OCI-LY7 (cell line): ENCODE measurements around the gene ATP4A. TPM values are rescaled to one million over a fixed set of nuclear protein-coding genes. Genes with fewer than 3 reads are reported as not detected.

ENCODE experiments used
- BruUV-seq: library from RNA; stranded (reverse); fragments of 400-500 nt; replicated peaks from 2 replicates; lab custom pipeline; 2021; lab: Mats Ljungman, UMichigan
- CTCF ChIA-PET: fragments of 300-600 bp; sonication (Branson Sonifier 250); formaldehyde crosslinking; loops from one replicate; lab custom pipeline; 2022; ENCODE audit warnings: antibody characterized with exemption; ENCODE audit not compliant: unreplicated experiment; lab: Charles Lee
- POLR2A ChIA-PET: fragments of 300-600 bp; sonication (Branson Sonifier 250); formaldehyde crosslinking; loops from one replicate; lab custom pipeline; 2022; ENCODE audit warnings: antibody characterized with exemption; lab: Charles Lee
- DNase-seq: peaks from one replicate; pipeline ENCODE4 v3.0.0-alpha.2; 2015; ENCODE audit warnings: low spot score
- H2AFZ ChIP-seq: fragments of 200-600 bp; sonication (generic), shearing (Covaris generic); 2 replicates; pipeline ENCODE4 v1.6.1; 2014; ENCODE audit warnings: mild to moderate bottlenecking, antibody characterized with exemption, low read length, moderate library complexity
- H3K27ac ChIP-seq: fragments of 200-600 bp; sonication (generic); 2 replicates; pipeline ENCODE4 v1.5.1; 2014; ENCODE audit warnings: mixed run types, low read depth, mild to moderate bottlenecking, moderate library complexity, low read length, inconsistent platforms; ENCODE audit not compliant: poor library complexity, severe bottlenecking
- H3K36me3 ChIP-seq: fragments of 200-600 bp; sonication (generic); 2 replicates; pipeline ENCODE4 v1.6.1; 2014; ENCODE audit warnings: mild to moderate bottlenecking, antibody characterized with exemption, low read length, moderate library complexity, mixed read lengths; ENCODE audit not compliant: insufficient read depth
- H3K4me1 ChIP-seq: fragments of 200-600 bp; sonication (generic); 2 replicates; pipeline ENCODE4 v1.5.1; 2014; ENCODE audit warnings: mild to moderate bottlenecking, low read length; ENCODE audit not compliant: insufficient read depth, poor library complexity, severe bottlenecking
- H3K4me2 ChIP-seq: fragments of 200-600 bp; sonication (generic); 2 replicates; pipeline ENCODE4 v1.6.1; 2014; ENCODE audit warnings: mild to moderate bottlenecking, low read length
- H3K4me3 ChIP-seq: fragments of 200-600 bp; sonication (generic); 2 replicates; pipeline ENCODE4 v1.5.1; 2014; ENCODE audit warnings: mild to moderate bottlenecking, low read depth, low read length; ENCODE audit not compliant: poor library complexity, severe bottlenecking
- H3K79me2 ChIP-seq: fragments of 200-600 bp; sonication (generic); 2 replicates; pipeline ENCODE4 v1.6.1; 2016; ENCODE audit warnings: low read depth, mild to moderate bottlenecking, low read length, moderate library complexity, mixed read lengths; ENCODE audit not compliant: insufficient read depth
- H3K9me2 ChIP-seq: fragments of 200-600 bp; sonication (generic); 2 replicates; pipeline ENCODE4 v1.6.1; 2016; ENCODE audit warnings: mild to moderate bottlenecking, low read length, mixed read lengths; ENCODE audit not compliant: insufficient read depth
- H3K9me3 ChIP-seq: fragments of 200-600 bp; sonication (generic); 2 replicates; pipeline ENCODE4 v1.6.1; 2014; ENCODE audit warnings: mild to moderate bottlenecking, mixed run types, low read length, mixed read lengths
- H4K20me1 ChIP-seq: fragments of 200-600 bp; sonication (generic); 2 replicates; pipeline ENCODE4 v1.6.1; 2014; ENCODE audit warnings: mild to moderate bottlenecking, antibody characterized with exemption, low read length, moderate library complexity, mixed read lengths; ENCODE audit not compliant: insufficient read depth
- EZH2phosphoT487 ChIP-seq: fragments of 200-600 bp; sonication (generic); IDR thresholded peaks from 2 replicates; pipeline ENCODE4 v1.6.1; 2018; ENCODE audit warnings: low read depth, borderline replicate concordance, mild to moderate bottlenecking, mixed run types, antibody characterized with exemption, low read length, moderate library complexity, mixed read lengths
- intact Hi-C: fragments of 100-400 bp; cut with micrococcal nuclease; formaldehyde crosslinking; loops from one replicate; pipeline ENCODE4 v1.10.0; 2022; ENCODE audit not compliant: unreplicated experiment
- total RNA-seq, 2 experiments: library from RNA; depleted of rRNA in 1 of 2; stranded (reverse); fragments of >200 nt in 1 of 2; shearing (Covaris generic) in 1 of 2; gene quantifications; 2 replicates each; pipeline ENCODE4 v1.2.3, GENCODE V29; 2014 to 2022
- TF ChIP-seq, protein P1 (sequence below): fragments of 200-600 bp; sonication (generic); conservative IDR thresholded peaks from 2 replicates; pipeline ENCODE4 v1.5.1; 2014; ENCODE audit warnings: mild to moderate bottlenecking, antibody characterized with exemption, low read length, moderate library complexity, mixed read lengths

The ATP4A gene
- total RNA-seq, 2 experiments from 2014 or later: 0.36 to 0.92 TPM

- Histone ChIP-seq H4K20me1 (no peaks in the 10 kb centered on the region), H3K79me2 (no peaks in the 10 kb centered on the region), H3K4me2 (no peak overlapping the region), H3K9me3 (no peaks in the 10 kb centered on the region), H3K36me3 (no peaks in the 10 kb centered on the region; the same call in 1 of the 2 replicates), H3K4me3 (no peak overlapping the region), H3K4me1 (no peaks in the 10 kb centered on the region), H3K27ac (no peak overlapping the region), H2AFZ (no peak overlapping the region), H3K9me2 (no peaks in the 10 kb centered on the region)
- ChIA-PET POLR2A (no interaction called here), CTCF (no interaction called here)
- no peak for TF ChIP-seq EZH2phosphoT487
- TF ChIP-seq, protein P1, sequence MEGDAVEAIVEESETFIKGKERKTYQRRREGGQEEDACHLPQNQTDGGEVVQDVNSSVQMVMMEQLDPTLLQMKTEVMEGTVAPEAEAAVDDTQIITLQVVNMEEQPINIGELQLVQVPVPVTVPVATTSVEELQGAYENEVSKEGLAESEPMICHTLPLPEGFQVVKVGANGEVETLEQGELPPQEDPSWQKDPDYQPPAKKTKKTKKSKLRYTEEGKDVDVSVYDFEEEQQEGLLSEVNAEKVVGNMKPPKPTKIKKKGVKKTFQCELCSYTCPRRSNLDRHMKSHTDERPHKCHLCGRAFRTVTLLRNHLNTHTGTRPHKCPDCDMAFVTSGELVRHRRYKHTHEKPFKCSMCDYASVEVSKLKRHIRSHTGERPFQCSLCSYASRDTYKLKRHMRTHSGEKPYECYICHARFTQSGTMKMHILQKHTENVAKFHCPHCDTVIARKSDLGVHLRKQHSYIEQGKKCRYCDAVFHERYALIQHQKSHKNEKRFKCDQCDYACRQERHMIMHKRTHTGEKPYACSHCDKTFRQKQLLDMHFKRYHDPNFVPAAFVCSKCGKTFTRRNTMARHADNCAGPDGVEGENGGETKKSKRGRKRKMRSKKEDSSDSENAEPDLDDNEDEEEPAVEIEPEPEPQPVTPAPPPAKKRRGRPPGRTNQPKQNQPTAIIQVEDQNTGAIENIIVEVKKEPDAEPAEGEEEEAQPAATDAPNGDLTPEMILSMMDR: no peak
- no peak for DNase-seq
- intact Hi-C loops: no loop called here
- no TSS peak for BruUV-seq
Measured at GRCh38 chr19:35552534-35553384, 10.7 kb downstream of the ATP4A start.

GRCh38 chr19:35551091-35551810 lies 12.2 kb downstream of the ATP4A start:
- peaks cover 7% of the 10 kb centered on the region for H3K4me1 ChIP-seq
- H2AFZ ChIP-seq: no peak overlapping the region
- no peaks in the 10 kb centered on the region for H3K9me2 ChIP-seq
- no peak overlapping the region for H3K4me3 ChIP-seq
- ChIA-PET POLR2A (interaction anchor here (0.6 kb wide), 3 partner anchors 14 to 648 kb away, joined by 3 to 8 read pairs (median 3); no protein-coding TSS in a partner anchor), CTCF (no interaction called here)
- no peak for TF ChIP-seq EZH2phosphoT487
- TF ChIP-seq, protein P1: no peak
- H3K4me2 ChIP-seq: no peak overlapping the region
- intact Hi-C loops: no loop called here
- H3K9me3 ChIP-seq: no peaks in the 10 kb centered on the region
- H3K79me2 ChIP-seq: no peaks in the 10 kb centered on the region
- no peaks in the 10 kb centered on the region for H4K20me1 ChIP-seq
- BruUV-seq: no TSS peak
- DNase-seq: no peak
- H3K27ac ChIP-seq: no peak overlapping the region
- H3K36me3 ChIP-seq: no peaks in the 10 kb centered on the region; the same call in 1 of the 2 replicates
